Epithelial cell of proximal tubule (primary cell): Measurements from ENCODE around the gene STARD8. TPM values are rescaled to one million over a fixed set of nuclear protein-coding genes. Genes with fewer than 3 reads are reported as not detected.

ENCODE experiments used
- DNase-seq: peaks from one replicate; pipeline ENCODE4 v3.0.0-alpha.2; 2011; ENCODE audit warnings: low read depth
- H3K4me3 ChIP-seq: 2 replicates; pipeline ENCODE4 v1.5.1; 2011; ENCODE audit warnings: low read depth, mild to moderate bottlenecking, low read length
- CTCF ChIP-seq: conservative IDR thresholded peaks from 2 replicates; pipeline ENCODE4 v1.5.1; 2012; ENCODE audit warnings: low read depth, mild to moderate bottlenecking, low read length
- total RNA-seq: library from RNA; depleted of rRNA; stranded (reverse); fragments of >200 nt; gene quantifications from 2 replicates; pipeline ENCODE4 v1.2.3, GENCODE V29; 2015

The STARD8 gene
- total RNA-seq, 1 donor from 2014 or later: 9.5 TPM

GRCh38 chrX:68758671-68759070 lies 111.2 kb downstream of the STARD8 start:
- DNase-seq: no peak
- no peak for TF ChIP-seq CTCF
- no peak overlapping the region for H3K4me3 ChIP-seq

GRCh38 chrX:68761086-68761485 lies 113.6 kb downstream of the STARD8 start:
- H3K4me3 ChIP-seq: no peak overlapping the region
- no peak for DNase-seq
- no peak for TF ChIP-seq CTCF

- DNase-seq: no peak
- no peak overlapping the region for H3K4me3 ChIP-seq
- TF ChIP-seq CTCF: no peak
These were observed 115.3 kb downstream of the STARD8 start for GRCh38 chrX:68762766-68763165.

- no peak for TF ChIP-seq CTCF
- H3K4me3 ChIP-seq: no peak overlapping the region
- no peak for DNase-seq
These were observed 116.0 kb downstream of the STARD8 start for GRCh38 chrX:68763481-68763880.

Other genes starting within 250 kb of the STARD8 start
- gene OPHN1, start 214.2 kb upstream of the STARD8 start, total RNA-seq: 2.8 and 3.7 TPM in 2 replicates
- 17.6 and 23.9 TPM in 2 replicates for gene YIPF6, start 148.6 kb upstream of the STARD8 start, total RNA-seq
- gene EFNB1, start 181.4 kb downstream of the STARD8 start, total RNA-seq: 23.7 and 44.1 TPM in 2 replicates